ENCODE measurements around the gene CTNND2. TPM values are rescaled to one million over a fixed set of nuclear protein-coding genes. Genes with fewer than 3 reads are reported as not detected.

Gene CTNND2
- total and polyA plus RNA-seq, 10 of the 15 experiments (the other 5 are each of a cell fraction or from before 2014, with no cell fraction given), result 0.02 to 0.16 (median 0.04) TPM; not detected in 7

GRCh38 chr5:11785771-11786352, 118.4 kb downstream of the CTNND2 start:
- Histone ChIP-seq H4K20me1 (ENCODE audit: control insufficient read depth, insufficient read depth) (no peaks in the 10 kb centered on the region), H3K36me3 (ENCODE audit: control insufficient read depth in 2 of 2, insufficient read depth in 2 of 2, low read length in 1 of 2) (no peaks in the 10 kb centered on the region), H3K9ac (ENCODE audit: control insufficient read depth, insufficient read depth, low read length) (no peak overlapping the region), H3K4me1 (ENCODE audit: control insufficient read depth, insufficient read depth, low read length) (no peaks in the 10 kb centered on the region), H3K4me2 (ENCODE audit: control insufficient read depth, insufficient read depth) (no peak overlapping the region), H3K9me3 (replicated peaks; ENCODE audit: control insufficient read depth, insufficient read depth, low read length) (no peaks in the 10 kb centered on the region), H3K4me3 (no peak overlapping the region), H3K79me2 (ENCODE audit: control insufficient read depth, insufficient read depth, low read length) (no peaks in the 10 kb centered on the region), H2AFZ (ENCODE audit: control insufficient read depth, low read depth, low read length) (no peak overlapping the region), H3K27me3 (replicated peaks in 1 of 2; ENCODE audit: control insufficient read depth in 2 of 2, insufficient read depth in 2 of 2, low read length in 1 of 2) (no peaks in the 10 kb centered on the region), H3K27ac (ENCODE audit: control insufficient read depth, insufficient read depth) (no peak overlapping the region)
- in situ Hi-C loops (cut with MboI) (no loop called here), intact Hi-C loops (cut with micrococcal nuclease; ENCODE audit: unreplicated experiment) (no loop called here)
- 44% methylated on average over 6 of the region's 6 CpGs for WGBS (ENCODE audit: insufficient coverage, insufficient replicate concordance, low lambda C conversion rate, missing lambda C conversion rate)
- SMC1A ChIA-PET (ENCODE audit: uncharacterized antibody, unreplicated experiment), result no interaction called here
- CTCF ChIA-PET, result no interaction called here
- POLR2A ChIA-PET, result no interaction called here
- no peak for DNase-seq (ENCODE audit: low read depth, low spot score)
- ATAC-seq, result no peak
- no peak for FAIRE-seq
- BruUV-seq (replicated peaks), result no TSS peak
- RAD21 ChIA-PET (ENCODE audit: unreplicated experiment), result no interaction called here
- TF ChIP-seq EED (IDR thresholded peaks at IDR 0.05; ENCODE audit: low read depth) (no peak), PAX8 (IDR thresholded peaks at IDR 0.05) (no peak), PML (IDR thresholded peaks at IDR 0.05; ENCODE audit: low read length) (no peak), MTA2 (IDR thresholded peaks at IDR 0.05; ENCODE audit: low read depth) (no peak), POLR2AphosphoS2 (IDR thresholded peaks at IDR 0.05; ENCODE audit: low read depth, low read length) (no peak), PBX3 (IDR thresholded peaks at IDR 0.05; ENCODE audit: insufficient replicate concordance, low read depth, low read length) (no peak), CUX1 (IDR thresholded peaks at IDR 0.05; ENCODE audit: insufficient replicate concordance, low read depth, low read length) (no peak), ZSCAN29 (IDR thresholded peaks at IDR 0.05) (no peak), NKRF (conservative IDR thresholded peaks at IDR 0.05) (no peak), TCF3 (IDR thresholded peaks at IDR 0.05; ENCODE audit: borderline replicate concordance, insufficient read depth, low read depth, low read length) (no peak), BCLAF1 (IDR thresholded peaks at IDR 0.05) (no peak)

All from GM12878 (cell line).